ENCODE results near the gene RCOR2. TPM values are rescaled to one million over a fixed set of nuclear protein-coding genes. Genes with fewer than 3 reads are reported as not detected.

Gene RCOR2
- total RNA-seq, 1 donor from 2014 or later, result 286 TPM

- no peak for DNase-seq
- no peak overlapping the region for H3K27ac Mint-ChIP-seq (ENCODE audit: unreplicated experiment)
- peaks cover 10% of the 10 kb centered on the region for H3K27me3 Mint-ChIP-seq (ENCODE audit: unreplicated experiment)
- H3K4me1 Mint-ChIP-seq (ENCODE audit: low read depth, unreplicated experiment), result peaks cover 9% of the 10 kb centered on the region
- TF ChIP-seq CTCF (IDR thresholded peaks at IDR 0.05; ENCODE audit: partially characterized antibody, unreplicated experiment), result no peak
- H3K36me3 Mint-ChIP-seq (ENCODE audit: unreplicated experiment), result peaks cover 5% of the 10 kb centered on the region
- H3K4me3 Mint-ChIP-seq (ENCODE audit: unreplicated experiment), result no peak overlapping the region
- peaks cover 4% of the 10 kb centered on the region for H3K9me3 Mint-ChIP-seq (ENCODE audit: unreplicated experiment)
These were observed 23.6 kb downstream of the RCOR2 start for GRCh38 chr11:63893355-63893754.

GRCh38 chr11:63892228-63892627 is 24.7 kb downstream of the RCOR2 start:
- H3K4me3 Mint-ChIP-seq (ENCODE audit: unreplicated experiment), result peak overlapping the region; percentile 42

GRCh38 chr11:63890368-63890767 is 26.6 kb downstream of the RCOR2 start:
- peaks cover 5% of the 10 kb centered on the region for H3K36me3 Mint-ChIP-seq (ENCODE audit: unreplicated experiment)
- no peak overlapping the region for H3K4me3 Mint-ChIP-seq (ENCODE audit: unreplicated experiment)
- TF ChIP-seq CTCF (IDR thresholded peaks at IDR 0.05; ENCODE audit: partially characterized antibody, unreplicated experiment), result no peak
- DNase-seq, result no peak
- H3K9me3 Mint-ChIP-seq (ENCODE audit: unreplicated experiment), result peaks cover 5% of the 10 kb centered on the region
- H3K4me1 Mint-ChIP-seq (ENCODE audit: low read depth, unreplicated experiment), result peaks cover 19% of the 10 kb centered on the region
- no peak overlapping the region for H3K27ac Mint-ChIP-seq (ENCODE audit: unreplicated experiment)
- H3K27me3 Mint-ChIP-seq (ENCODE audit: unreplicated experiment), result peaks cover 14% of the 10 kb centered on the region

More at GRCh38 chr11:63892228-63892627, 24.7 kb downstream of the RCOR2 start:
- peaks cover 15% of the 10 kb centered on the region for H3K4me1 Mint-ChIP-seq (ENCODE audit: low read depth, unreplicated experiment)
- H3K36me3 Mint-ChIP-seq (ENCODE audit: unreplicated experiment), result peaks cover 5% of the 10 kb centered on the region
- no peak overlapping the region for H3K27ac Mint-ChIP-seq (ENCODE audit: unreplicated experiment)
- H3K9me3 Mint-ChIP-seq (ENCODE audit: unreplicated experiment), result peaks cover 5% of the 10 kb centered on the region
- H3K27me3 Mint-ChIP-seq (ENCODE audit: unreplicated experiment), result peaks cover 12% of the 10 kb centered on the region
- DNase-seq, result no peak
- no peak for TF ChIP-seq CTCF (IDR thresholded peaks at IDR 0.05; ENCODE audit: partially characterized antibody, unreplicated experiment)

GRCh38 chr11:63889344-63889743 is 27.6 kb downstream of the RCOR2 start:
- no peak overlapping the region for H3K27ac Mint-ChIP-seq (ENCODE audit: unreplicated experiment)
- no peak for TF ChIP-seq CTCF (IDR thresholded peaks at IDR 0.05; ENCODE audit: partially characterized antibody, unreplicated experiment)
- H3K9me3 Mint-ChIP-seq (ENCODE audit: unreplicated experiment), result peaks cover 8% of the 10 kb centered on the region
- no peak overlapping the region for H3K4me3 Mint-ChIP-seq (ENCODE audit: unreplicated experiment)
- no peak for DNase-seq
- H3K4me1 Mint-ChIP-seq (ENCODE audit: low read depth, unreplicated experiment), result peaks cover 23% of the 10 kb centered on the region
- peaks cover 14% of the 10 kb centered on the region for H3K27me3 Mint-ChIP-seq (ENCODE audit: unreplicated experiment)
- H3K36me3 Mint-ChIP-seq (ENCODE audit: unreplicated experiment), result peaks cover 5% of the 10 kb centered on the region

GRCh38 chr11:63888170-63889086 is 28.5 kb downstream of the RCOR2 start:
- Mint-ChIP-seq H3K4me3 (ENCODE audit: unreplicated experiment) (peak overlapping the region; percentile 75), H3K9me3 (ENCODE audit: unreplicated experiment) (peaks cover 8% of the 10 kb centered on the region), H3K36me3 (ENCODE audit: unreplicated experiment) (peaks cover 4% of the 10 kb centered on the region), H3K4me1 (ENCODE audit: low read depth, unreplicated experiment) (peaks cover 28% of the 10 kb centered on the region), H3K27ac (ENCODE audit: unreplicated experiment) (peak overlapping the region; percentile 64), H3K27me3 (ENCODE audit: unreplicated experiment) (peaks cover 14% of the 10 kb centered on the region)
- TF ChIP-seq CTCF (IDR thresholded peaks at IDR 0.05; ENCODE audit: partially characterized antibody, unreplicated experiment), result no peak
- DNase-seq, result no peak

Data from glutamatergic neuron (in vitro differentiated cells).